Jurkat, Clone E6-1 (cell line): ENCODE results near the gene SLC4A7.
A peak's percentile ranks its signal among the peaks of the same experiment; 100 is the strongest.

ENCODE experiments used
- DNase-seq: peaks from one replicate; pipeline ENCODE4 v3.0.0-alpha.2; 2011; ENCODE audit warnings: low read depth, low spot score
- H3K4me3 ChIP-seq: 2 replicates; pipeline ENCODE4 v1.5.1; 2011; ENCODE audit warnings: mild to moderate bottlenecking, low read length, control low read depth, moderate library complexity

Gene SLC4A7

DNA sequence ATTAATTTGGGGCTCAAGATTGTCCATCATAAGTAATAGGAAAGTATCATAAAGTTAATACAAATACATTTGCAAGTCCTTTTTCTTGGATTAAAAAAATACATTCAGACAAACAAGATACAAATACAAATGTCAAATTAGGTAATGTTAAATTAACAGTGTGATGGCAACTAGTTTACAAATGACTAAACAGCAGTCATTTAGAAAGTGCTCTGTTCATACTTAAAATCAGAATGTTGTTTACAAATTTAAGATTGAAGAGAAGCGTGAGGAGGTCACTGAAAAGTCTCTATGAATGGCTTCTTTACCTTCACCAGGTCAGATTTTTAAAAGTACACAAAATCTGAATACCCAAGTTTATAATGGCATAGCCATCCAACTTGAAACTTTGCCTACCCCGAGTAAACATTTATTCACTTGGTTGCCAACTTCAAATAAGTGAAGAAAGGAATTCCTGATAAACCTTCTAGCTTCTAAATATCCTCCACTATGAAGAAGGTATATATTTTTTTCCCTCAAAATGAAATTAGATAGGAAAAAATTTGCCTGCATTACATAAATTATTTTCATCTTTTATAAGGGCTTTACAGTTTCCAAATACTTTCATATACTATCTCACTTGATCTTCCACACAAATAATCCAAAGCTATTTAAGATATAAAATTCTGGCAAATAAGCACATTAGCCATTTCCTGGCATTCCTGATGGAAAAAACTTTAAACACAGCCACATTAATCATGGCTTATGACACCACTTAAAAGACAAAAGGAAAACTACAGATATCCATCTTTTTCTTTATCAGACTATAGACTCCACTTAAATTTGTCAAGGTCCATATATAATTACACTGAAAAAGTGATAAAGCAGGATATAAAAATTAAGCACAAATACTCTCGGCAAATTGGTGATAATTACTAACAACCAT lies 103.5 kb downstream of the SLC4A7 start:
- H3K4me3 ChIP-seq, result no peak overlapping the region
- DNase-seq, result no peak

DNA sequence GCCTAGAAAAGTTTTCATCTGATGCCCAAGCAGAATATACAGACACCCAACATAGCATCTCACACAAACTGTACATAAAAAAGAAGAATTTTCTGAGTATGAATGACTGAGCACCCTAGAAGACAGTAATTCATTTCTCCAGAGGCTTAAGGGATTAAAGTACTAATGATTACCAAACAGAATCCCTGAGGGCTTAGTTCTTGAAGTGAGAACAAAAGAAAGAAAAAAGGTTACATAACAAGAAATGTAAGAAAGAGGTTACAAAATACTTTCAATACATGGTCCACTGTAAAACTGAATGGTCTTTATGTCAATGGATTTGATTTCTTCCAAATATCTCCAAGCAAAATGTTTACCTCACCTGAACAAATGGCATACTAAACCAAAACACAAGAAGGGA lies 105.9 kb downstream of the SLC4A7 start:
- H3K4me3 ChIP-seq, result no peak overlapping the region
- DNase-seq, result no peak

DNA sequence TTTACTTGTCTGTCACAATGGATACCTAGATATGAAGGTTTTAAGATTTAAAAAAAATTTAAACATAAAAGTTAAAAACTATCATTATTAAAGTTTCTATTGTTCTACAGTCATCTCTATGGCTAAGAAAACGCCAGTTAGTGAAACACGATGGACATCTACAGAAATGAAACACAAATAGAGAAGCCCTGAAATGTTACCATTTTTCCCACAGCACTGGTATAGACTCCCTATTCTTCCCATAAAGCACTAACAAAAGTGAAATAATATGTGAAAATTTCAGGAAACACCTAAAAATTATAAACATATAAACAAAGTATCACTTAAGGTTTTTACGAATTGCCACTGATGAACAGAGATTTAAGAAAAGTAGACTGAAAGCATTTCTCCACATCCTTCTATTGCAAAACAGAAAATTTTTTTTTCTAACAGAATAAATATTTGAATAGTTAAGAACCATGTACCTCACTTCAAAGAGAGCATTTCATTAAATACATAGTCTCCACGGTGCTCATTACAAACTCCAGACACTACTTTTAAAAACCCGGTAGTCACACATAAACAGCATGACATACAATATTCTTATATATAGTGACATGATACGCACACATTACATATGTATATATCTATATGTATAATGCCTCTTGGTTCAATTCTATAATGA lies 107.9 kb downstream of the SLC4A7 start:
- H3K4me3 ChIP-seq, result no peak overlapping the region
- DNase-seq, result no peak

DNA sequence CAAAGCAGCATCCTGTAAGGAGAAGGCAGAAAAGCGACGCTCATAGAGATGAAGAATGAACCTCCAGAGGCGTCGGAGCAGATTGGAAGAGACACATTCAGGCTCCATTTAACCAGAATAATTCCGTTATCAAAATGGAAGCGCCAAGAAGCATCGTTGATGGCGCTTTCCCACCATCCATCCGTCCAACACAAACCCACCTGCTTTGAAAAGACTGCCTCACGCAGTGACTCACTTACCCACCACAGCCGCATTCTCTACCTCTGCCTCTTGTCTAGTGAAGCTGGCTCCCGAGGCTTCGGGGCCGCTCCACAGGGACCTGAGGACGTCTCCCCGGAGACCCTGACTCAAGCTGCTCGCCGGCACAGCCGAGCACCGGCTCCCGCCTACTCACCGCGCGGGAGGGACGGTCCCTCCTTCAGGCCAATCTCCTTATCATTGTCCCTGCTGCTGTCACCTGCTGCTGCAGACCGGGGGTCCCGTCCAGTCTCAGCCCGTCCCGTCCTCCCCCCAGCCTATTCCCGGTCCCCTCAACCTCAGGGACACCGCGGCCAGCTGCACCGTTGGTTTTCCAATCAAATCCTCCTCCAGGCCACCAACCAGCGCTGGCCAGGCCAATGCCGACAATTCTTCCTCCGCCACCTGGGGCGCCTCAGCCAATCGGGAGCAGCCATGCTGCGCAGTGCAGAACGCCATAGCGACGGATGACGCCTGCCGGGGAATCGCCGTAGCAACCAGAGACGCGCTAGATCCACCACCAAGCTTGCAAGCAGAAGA lies 115.2 kb downstream of the SLC4A7 start, which contains the start of gene NEK10:
Gene NEK10, minus strand, starts transcription at position 553 of the 777 bp plus-strand sequence. CDS start 16,501 bp downstream, outside the sequence.
- H3K4me3 ChIP-seq, result peak within 1 kb of the TSS; percentile 84
- peak; percentile 84 for DNase-seq

DNA sequence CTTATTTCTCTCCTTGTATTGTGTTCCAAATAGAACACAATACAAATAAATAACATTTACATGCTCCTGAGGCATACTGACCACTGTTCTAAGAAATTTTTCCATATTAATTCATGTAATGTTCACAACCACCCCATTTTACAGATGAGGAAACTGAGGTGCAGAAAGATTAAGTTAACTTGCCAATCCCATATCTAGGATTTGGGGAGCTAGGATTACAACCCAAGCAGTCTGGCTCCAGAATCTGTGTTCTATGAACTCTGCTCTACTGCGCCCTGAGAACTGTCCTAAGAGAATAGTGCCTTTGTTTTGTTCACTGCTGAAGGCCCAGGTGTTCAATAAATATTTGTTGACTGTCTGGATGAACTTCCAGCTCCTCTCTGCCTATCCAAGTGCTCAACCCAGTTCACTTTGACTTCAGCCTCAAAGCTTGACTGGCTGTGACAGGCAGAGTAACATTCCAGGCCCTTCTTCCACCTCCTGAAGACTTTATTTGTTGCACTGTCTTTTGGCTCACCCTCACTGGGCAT lies 118.1 kb downstream of the SLC4A7 start:
- no peak for DNase-seq
- H3K4me3 ChIP-seq, result no peak overlapping the region

DNA sequence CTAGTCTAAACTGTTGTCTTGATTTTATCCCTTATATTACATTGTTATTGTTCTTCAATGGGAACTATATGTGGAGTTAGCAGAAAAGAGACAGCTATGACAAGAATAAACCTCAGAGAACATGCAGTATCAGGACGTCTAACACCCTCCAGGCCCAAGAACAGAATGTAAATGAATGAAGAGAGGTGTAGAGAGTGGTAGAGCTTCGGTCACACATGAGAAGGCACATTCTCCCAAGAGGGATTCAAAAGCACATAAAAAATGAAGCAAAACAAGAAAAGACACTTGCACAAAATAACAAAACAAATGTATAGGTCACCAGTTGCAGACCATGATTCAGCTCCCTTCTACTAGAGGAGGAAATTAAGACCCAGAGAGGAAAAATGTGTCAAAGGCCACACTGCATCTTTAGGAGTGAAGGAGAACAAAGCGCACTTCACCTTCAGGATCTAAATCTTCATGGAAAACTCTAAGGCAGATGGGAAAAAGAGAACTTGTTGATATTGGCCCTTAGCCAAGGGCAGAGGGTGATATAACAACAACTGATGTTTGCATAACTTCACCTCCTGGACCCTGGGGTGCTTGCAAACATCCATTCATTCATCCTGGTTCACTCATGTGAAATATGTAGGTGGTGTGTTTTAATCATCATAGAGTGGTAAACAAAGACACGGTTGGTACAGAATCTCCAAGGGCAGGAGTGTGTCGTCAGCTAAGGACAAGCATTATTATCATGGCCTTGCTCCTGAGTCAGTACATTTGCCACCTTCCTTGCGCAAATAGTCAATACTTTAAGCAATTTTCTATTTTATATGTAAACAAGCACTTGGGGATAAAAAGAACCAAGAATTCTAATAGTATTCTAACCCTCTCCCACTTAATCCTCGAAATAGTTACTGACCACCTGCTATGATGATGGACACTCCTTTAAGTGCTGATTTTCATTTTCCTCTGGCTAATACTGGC lies 123.8 kb downstream of the SLC4A7 start:
- DNase-seq, result no peak
- H3K4me3 ChIP-seq, result no peak overlapping the region

DNA sequence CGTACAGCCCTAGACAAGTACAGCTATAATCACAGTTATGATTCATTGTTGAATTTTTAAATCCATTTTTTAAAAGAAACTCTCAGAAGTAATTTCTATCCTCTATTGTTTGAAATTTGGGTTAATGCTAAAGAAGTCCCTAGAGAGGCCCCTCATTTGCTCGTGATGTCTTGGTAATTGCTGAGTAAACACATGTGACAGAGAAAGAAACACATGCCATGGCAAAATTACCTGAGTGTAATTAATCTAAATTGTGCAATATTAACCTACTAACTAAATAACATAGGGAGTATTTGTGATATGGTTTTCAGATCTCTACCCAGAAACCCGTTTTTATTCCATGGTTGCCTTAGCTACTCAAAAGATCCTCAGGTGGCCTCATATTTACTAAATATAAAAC lies 125.8 kb downstream of the SLC4A7 start:
- no peak overlapping the region for H3K4me3 ChIP-seq
- DNase-seq, result no peak

DNA sequence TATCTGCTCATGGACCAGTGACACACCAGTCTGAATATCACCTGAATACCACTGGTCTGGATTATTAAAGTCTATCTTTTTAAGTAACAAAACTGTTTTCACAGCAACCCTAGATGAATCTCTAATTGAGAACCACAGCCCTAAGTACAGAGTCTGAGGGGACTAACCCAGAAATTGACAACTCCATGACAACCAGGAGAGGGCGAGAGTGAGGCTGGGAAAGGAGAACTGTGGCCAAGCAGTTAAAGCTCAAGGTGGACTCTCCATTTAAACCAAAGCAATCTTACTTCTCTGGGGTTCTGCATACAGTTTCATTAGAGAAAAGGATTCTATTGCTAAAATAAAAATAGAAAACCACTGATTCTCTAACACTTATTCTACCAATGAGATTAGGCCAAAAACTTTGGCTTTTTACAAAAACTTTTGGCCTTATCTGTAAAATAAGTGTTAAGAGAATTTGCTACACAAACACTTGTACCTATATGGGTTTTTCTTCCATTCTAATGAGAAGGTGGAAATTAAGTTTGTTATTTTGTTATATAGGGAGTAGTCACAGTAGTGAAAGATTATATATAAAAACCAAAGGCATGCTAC lies 126.4 kb downstream of the SLC4A7 start:
- no peak overlapping the region for H3K4me3 ChIP-seq
- peak; percentile 79 for DNase-seq

DNA sequence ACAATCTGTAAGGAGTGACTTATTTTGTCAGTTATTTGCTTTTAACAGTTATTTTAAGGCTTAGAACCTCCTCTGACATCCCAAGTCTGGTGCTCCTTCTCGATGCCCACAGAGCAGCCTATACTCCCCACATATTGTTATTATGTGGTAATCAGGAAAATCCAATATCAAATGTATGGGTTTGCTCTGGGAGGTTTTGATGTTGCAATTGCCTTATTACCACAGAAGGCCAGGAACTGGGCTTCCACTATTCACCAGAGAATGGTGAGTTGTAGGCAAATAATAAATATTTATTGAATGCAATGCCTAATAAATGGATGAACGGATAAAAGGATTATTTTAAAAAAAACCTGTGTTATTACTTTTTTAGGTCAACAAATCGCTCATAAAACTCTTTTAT lies 127.2 kb downstream of the SLC4A7 start:
- H3K4me3 ChIP-seq, result no peak overlapping the region

DNA sequence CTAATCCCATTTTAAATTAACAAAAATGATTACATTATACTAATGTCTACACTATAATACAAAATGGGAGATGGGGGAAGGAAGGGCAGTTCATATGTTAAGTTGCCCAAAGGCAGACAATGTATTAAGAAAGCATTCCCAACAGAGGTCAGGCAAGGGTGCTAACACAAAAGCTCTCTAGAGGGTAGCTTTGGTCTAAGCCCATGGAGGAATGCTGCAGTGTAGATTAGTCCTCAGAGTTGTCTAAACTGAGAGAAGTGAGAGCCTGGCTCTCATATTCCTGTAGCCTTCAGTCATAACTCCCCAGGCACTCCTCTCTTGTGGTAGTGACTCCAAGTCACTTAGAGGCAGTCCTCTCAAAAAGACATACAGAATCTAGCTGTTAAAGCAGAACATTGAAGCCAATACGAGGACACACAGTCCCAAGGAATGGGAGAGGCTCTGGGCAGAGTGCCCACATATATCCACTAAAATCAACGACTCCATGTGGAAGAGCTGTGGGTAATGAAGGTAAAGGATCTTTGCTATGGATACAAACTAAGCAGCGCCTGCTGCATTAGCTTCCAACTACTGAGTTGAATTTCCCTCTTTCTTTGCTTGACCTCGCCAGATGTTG lies 129.5 kb downstream of the SLC4A7 start:
- no peak for DNase-seq
- H3K4me3 ChIP-seq, result no peak overlapping the region

More for the DNA sequence above, 127.2 kb downstream of the SLC4A7 start:
- no peak for DNase-seq

DNA sequence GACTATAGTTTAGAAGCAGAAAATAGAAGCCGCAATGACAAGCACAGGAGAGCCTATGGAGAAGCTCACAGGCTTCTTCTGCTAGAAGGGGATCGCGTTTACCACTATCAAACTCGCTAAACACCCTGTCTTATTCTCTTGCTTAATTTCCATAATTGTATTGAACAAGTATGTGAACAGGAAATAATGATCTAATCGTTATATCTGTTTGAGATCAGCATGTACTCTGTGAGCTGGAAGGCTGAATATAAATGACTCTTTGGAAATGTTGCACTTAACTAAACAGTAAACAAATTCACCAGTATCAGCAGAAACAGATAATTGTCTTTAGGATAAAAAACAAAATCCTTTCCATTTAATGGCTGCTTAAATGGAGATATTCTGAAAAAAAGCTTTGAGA lies 130.0 kb downstream of the SLC4A7 start:
- no peak overlapping the region for H3K4me3 ChIP-seq
- no peak for DNase-seq

DNA sequence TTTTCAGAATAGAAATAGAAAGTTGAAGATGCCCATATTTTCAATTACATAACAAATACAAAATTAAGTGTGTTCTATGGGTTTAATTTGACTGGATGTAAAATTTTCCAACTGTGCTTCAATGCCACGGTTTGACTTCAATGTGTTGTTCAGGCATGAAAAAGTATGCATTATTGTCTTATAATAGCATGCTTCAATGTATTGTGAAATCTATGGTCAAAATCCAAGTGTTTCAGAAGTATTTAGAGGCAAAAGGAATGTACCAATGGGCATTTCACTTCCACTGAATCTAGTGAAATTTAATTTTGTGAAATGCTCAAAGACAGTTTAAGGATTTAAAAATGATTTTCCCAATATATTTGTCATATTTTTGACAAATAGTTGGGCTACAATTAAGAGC lies 131.0 kb downstream of the SLC4A7 start:
- no peak for DNase-seq
- no peak overlapping the region for H3K4me3 ChIP-seq

DNA sequence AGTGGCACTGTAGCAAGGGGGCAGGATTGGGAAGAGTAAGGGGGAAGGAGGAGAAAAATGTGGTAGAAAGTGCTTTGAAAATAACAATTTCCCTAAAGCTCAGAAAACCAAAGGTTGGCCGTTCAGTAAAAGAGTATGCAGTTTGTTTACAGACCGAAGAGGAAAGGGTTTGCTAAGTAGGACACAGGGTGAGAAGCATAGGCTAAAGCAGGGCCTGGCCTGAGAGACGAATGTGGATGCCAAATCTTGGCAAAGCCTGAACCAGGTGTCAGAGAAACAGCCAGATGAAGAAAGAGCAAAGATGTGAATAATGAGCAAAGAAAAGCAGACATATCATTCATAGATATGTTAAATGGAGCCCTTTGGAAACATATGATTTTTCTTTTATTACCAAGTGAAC lies 132.1 kb downstream of the SLC4A7 start:
- H3K4me3 ChIP-seq, result no peak overlapping the region
- no peak for DNase-seq

DNA sequence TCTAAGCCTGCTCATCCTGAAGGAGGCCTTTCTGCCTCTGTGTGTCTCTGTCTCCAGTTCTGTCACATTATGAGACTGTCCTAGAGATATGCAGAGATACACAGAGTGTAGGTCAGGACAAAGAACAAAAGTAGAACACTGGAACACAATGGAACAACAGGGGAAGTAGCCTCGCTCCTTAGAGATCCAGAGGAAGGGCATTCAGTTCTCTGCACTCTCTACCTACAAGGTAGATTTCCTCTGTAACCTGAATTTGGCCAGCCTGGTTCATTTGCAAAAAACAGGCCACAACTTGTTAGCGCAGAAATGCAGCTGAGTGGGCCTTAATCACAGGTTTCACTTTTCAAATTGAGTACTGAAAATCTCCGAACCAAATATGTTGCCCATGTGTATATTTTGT lies 134.4 kb downstream of the SLC4A7 start:
- peak overlapping the region; percentile 21 for H3K4me3 ChIP-seq
- no peak for DNase-seq

DNA sequence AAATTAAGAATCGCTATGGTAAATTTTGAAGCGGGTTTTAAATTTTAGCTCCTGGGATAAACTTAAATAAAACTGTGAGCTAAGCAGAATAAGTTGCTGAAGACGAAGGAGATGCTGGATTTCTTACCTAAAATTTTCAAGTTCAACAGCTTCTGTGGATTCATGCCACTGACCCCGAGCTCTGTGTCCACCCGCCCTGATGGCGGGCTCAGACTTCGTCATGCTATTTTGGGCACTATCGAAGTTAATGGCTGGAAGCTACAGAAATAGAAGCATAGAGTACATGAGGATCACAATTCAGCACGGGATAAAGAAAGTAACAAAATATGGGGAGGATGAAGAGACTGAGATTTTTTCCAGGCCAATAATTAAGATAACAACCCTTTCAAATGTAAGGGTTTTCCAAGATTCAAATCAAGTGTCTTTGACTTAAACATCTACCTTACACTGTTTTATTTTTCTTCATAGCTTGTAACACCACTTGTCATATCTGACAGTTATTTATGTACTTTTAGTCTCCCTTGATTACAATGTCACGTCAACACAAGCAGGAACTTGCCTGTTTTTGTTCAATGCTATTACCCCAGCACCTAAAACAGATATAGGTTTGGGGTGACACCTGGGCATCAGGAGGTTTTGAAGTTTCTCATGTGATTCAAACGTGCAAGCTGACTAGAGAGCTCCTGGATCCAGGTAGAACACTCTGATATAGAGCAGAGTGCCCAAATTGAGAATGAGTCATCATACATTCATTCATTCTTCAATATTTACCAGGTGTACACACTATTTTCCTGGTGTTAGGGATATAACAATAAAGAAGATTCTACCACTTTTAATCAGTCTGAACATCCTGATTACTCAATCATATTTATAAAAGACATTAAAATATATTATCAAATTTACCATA lies 138.0 kb downstream of the SLC4A7 start:
- DNase-seq, result no peak
- H3K4me3 ChIP-seq, result no peak overlapping the region

DNA sequence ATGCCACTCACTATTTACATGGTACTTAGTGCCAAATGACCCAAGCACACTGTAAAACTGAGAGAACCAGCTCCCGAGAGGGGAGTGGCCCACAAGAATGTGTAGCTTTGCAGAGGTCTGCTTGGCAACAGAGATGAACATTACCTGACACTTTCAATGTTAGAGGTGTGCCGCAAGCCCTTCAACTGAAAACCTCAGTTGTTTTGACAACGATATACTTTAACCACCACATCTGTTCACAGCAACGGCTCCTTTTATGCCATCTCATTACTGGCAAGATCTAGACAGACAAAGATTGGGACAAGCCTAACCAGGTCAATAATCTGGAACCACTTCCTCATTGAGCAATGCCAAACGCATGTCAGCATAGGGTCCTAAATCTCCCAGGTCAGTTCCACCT lies 138.7 kb downstream of the SLC4A7 start:
- DNase-seq, result peak; percentile 97
- peak overlapping the region; percentile 4; the same call in 1 of the 2 replicates for H3K4me3 ChIP-seq

DNA sequence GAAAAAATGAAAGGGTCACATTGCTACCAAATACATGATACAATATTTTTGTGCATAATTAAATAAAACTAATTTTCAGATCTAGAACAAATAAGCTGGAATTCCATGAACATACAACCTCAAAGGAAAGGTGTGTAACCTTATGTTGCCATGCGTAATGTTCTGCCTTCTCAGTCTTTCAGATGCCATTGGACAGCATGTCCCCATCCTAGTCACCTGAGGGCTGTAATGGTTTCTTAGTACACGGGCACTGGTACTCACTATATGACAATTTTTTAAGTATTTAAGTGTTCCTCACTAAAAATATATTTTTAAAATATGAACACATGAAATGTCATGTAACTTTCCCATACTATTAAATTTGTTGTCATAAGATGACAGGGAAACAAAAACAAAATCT lies 139.1 kb downstream of the SLC4A7 start:
- DNase-seq, result no peak
- H3K4me3 ChIP-seq, result peak overlapping the region; percentile 4; the same call in 1 of the 2 replicates
